Measurements from ENCODE around the gene NUP210.

Gene NUP210

DNA sequence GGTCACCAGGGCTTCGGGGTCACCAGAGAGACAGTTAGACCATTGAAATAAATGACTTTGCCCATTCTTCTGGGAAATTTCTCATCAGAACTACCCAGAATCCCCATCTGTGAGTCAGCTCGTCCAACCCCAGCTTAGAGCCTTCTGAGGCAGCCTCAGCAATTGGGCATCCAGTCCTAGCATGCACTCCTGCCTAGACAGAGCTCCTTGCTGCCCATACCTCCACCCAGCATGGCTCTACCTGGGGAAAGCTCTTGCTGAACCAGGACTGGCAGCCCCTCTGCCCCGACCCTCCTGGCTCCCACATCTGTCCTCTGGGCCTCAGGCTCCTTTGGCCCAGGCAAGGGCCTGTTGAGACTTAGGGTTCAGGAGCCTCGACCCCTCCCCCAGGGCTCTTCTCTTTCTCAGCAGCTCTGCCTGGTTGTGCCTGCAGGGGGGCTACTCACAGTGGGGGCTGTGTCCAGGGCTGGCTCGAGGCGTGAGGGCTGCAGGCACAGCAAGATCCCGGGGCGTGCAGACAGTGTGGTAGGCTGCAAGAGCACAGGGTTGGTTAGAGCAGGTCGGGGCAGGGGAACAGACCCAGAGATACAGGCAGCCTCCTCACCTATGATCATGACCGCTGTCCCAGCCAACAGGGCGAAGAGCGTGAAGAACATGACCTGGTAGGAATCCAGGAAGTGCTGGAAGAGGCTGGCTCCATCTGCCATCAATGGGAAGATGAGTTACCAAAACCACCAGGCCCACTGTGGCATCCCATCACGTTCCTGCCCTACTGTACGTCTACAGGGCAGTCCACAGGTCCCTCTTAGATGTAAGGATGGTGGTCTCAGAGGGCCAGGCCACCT, 101.3 kb downstream of the NUP210 start:
- DNase-seq: no peak

DNA sequence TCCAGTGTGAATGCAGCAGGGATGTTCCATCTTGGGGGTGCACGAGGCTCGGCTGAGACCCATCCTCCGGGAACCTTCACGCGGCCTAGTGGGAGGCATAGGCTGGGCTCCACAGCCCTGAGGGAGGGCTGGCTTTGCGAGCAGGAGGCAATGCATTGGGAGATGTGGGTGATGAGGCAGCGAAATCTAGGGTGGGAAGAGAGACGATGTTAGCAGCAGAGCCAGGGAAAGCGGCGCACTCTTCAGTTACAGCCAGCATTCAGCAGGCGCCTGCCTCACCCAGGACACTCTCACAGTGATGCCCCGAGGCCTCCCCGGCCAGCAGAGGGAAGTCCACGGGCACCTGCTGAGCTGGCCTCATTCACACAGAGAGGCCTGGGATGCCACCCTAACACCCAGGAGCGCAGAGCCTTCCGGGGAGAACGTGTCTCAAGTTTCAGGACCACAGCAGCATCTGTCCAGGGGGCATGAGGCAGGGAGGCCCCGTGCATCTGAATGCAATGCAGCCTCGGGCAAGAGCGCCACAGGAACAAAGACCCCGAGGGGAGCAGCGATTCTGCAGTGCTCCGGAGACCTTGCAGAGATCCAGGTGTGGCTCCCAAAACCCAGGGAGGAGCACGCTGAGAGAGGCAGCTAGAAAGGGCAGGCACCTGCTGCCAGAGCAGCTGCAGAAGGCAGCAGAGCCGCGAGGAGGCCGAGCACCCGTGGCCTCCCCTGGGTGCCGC, 102.4 kb downstream of the NUP210 start:
- DNase-seq: no peak

DNA sequence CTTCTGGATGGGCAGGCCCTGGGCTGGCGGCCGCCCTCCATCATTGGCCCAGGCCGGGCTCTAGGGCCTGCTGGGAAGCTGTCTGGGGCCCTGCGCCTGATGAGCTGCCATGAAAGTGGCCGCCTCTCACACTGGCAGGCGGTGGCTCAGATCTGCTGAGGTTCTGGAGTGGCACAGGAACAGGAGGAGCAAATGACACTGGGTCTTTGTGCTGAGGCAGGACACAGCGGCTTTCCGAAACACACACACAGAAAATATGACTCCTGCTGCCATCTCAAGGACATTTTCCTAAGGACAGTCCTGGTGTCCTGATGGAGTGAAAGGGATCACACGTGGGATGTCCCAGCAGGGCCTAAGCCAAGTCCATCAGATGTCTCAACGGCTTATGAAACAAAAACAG, 103.5 kb downstream of the NUP210 start:
- no peak for DNase-seq

DNA sequence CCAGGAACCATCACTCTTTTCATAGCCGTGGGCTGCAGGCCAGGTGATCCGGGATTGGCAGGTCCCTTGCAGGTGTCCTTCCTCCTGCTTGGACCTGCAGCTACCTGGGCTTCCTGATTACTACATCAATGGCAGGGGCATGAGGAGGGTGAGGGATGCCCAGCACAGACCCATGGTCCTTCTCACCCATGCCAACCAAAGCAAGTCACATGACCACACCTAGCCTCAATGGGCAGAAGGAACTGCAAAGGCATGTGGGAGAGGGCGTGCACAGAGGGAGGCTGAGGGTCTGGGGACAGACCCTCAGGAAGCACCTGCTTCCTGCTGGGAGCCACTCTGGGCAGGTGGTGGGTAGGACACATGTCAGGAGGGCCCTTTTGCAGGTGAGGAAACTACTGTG, 105.2 kb downstream of the NUP210 start:
- DNase-seq: no peak

DNA sequence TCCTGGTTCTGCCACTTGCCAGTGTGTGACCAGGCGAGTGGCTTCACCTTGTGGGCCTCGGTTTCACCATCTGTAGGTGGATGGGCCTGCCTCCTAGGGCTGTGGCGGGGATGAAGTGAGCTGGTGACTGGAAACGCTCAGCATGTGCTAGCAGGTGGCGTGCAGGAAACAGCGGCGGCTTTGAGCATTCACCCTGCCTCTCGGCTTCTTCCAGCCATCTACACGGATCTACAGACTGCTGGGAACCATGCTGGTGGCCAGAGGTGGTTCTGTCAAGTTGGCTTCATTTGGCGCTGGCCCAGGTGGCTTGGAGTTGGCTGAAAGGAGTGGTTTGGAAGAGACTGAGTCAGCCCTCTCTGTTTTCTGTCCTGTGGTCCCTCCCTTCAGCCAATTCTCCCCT, 106.3 kb downstream of the NUP210 start:
- DNase-seq: no peak

DNA sequence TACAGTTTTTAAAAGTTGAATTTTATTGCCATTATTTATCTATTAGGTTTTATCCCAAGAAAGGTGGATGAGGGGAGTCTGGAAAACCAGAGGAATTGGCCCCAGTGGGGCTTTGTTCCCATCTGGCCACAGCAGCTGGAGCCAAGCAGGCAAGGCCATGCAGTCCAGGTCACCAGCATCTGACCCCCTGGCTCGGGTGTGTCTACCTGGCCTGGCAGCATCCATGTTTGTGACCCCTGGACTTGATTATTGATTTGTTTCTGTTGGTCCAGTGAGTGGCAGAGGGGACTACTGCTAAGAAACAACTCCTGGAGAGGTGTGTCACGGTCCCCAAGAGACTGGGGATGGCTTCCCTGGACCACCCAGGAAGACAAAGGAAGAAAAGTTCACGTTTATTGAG, 111.1 kb downstream of the NUP210 start:
- DNase-seq: no peak

DNA sequence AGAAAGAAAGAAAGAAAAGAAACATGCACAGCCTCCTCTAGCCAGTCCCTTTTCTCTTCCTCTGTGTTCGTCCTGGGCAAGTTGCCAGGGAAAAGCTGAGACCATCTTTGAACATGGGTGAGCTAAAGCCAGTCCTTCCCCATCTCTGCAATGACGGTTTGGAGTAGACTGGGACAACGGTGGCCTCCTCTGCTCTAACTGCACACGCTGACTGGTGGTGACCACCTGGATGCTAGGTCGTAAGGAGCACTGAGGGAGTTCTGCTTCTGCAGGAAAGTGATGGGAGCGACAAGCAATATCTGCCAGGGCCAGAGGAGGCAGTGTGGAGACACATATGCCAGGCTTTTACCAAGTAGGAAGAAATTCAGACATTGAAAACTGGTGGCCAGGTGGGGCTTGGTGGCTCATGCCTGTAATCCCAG, 111.7 kb downstream of the NUP210 start:
- peak; percentile 18 for DNase-seq

DNA sequence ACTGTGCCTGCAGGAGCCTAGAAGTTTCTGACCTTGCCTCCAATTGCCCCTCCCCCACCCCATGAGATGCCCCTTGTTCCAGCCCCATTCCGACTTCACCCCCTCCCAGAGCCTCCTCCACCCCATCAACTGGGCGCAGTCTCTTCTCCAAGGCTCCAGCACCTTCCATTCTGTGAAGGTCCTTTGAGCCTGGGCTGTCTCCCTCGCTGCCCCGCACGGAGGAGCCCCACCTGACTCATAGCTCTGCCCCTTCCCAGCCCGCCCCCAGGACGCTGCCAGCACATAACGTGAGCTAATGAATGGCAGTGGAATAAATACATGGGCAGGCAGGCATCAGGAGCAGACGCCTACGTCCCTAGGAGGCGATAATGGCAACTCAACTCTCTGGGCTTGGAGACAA, 113.1 kb downstream of the NUP210 start:
- no peak for DNase-seq

DNA sequence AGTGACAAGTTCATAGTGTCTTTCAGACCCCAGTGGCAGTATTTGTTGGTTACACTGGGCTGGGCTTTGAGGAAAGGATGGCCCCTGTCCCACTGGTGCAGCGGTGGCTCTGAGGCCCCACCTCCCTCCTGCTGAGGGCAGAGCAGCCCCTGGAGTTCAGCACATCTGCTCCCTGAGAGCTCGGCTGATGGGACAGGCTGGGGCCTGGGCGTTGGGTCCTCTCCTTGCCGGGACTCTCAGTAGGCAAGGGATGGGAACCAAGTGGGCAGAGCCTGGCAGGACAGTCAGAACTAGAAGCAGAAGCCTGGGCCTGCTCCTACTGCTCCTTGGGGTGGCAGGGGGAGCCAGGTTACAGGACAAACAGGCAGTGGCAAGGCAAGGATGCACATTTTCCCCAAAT, 114.5 kb downstream of the NUP210 start:
- no peak for DNase-seq

DNA sequence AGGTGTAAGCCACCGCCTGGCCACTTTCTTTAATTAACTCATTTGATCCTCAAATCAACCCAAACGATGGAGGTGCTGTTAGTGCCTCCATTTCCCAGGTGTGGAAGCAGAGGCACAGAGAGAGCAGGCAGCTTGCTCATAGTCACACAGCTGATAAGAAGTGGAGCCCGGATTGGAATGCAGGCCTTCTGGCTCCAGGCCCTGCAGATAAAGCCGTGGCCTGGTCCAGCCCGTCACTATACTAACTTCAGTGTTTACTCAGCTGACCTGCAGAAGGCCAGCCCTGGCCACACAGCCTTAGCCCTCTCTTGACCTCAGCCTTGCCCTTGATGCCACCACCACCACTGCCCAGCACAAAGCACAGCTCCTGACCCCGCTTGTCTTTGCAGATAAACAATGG, 116.7 kb downstream of the NUP210 start:
- no peak for DNase-seq

DNA sequence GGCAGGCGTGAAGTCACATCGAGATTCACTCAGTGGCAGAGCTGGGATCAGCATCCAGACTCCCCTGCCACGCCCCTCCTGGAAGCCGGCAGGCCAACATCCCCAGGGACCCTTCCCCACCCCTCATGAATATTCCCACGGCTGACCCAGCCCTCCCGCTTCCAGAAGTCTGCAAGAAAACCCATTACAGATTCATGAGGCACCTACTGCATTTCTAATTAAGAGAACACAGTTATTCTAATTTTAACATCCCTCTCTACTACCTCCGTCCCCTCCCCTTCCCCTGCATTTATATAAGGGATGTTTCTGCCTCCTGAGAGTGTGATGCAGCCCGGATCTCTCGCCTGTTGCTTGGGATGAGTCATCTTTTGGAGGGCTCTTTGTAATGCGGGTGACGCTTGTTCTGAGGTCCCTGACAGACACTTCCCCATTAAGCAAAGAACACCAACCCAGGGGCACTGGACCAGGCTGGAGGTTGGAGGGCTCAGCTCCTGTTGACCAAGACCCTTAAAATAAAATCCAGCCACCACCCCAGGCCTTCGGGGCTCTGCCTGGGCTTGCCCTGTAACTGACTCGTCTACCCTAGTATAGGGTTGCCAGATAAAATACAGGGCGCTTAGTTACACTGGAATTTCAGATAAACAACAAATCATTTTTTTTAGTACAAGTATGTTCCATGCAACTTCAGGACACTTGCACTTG, 118.7 kb downstream of the NUP210 start:
- DNase-seq: no peak

DNA sequence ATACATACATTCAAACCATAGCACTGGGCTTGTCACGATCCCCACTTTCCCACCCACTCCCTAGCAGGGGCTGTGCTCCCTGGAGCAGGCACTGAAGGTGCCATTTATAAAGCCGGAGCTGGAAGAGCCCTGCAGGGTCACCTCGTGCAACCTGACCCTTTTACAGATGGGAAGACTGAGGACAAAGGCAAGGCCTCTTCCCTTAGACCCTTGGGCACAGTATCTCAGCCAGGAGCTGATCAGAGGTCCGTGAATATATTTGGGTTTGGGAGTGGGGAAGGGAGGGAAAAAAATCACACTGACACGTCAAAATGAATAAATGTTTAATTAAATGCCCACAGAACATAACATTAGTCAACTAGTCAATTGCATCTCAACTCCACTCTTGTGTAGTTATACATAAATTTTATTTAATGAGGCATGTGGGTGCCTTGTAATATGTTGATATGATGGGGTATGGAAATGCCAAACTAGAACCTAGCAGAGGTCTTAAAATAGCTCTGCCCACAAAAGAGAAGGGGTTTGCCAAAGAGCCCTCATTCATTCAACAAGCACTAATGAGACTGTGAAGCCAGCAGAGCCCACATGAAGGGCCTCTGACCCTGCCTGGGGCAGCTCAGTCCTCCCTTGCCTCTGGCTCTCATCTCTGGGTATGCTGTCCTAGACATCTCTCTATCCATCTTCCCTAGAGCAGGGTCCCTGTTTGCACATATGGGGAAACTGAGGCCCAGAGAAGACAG, 119.4 kb downstream of the NUP210 start:
- DNase-seq: no peak

DNA sequence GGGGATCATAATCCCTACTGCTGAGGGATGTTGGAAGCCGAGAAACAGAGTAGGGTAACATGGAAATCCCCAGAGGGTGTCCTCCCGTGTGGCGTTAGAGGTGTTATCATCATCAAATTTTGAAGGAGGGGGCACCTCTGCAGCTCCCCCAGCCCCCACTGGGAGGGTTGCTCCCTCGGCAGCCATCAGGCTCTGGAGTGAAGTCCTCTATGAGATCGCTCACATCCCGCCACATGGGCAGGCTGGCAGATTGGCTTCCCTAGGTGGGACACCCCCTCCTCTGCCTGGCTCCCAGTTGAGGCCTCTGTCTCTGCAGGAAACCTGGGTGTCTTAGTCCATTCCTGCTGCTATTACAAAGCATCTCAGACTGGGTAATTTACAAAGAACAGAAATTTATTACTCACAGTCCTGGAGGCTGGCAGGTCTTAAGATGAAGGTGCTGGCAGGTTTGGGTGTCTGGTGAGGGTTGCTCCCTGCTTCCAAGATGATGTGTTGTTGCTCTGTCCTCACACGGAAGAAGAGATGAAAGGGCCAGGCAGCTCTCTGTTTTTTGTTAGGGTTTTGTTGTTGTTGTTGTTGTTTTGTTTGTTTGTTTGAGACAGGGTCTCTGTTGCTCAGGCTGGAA, 120.5 kb downstream of the NUP210 start:
- DNase-seq: no peak

DNA sequence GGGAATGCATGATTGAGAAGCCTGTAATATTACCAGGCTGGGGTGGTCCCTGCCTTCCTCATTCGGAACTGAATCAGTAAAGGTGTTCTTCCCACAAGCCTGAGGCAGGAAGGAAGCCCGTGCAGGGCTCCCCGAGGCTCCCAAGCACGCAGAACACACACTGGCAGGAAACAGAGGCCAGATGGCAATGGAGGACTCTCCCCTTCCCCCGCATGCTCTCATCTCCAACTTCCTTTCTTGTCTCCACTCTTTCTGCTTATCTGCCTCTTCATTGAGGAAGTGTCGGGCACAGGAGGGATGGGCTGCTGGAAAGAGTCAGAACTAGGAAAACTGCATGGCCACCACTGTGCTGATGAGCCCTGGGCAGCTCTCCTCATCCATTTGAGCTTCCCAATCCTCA, 123.5 kb downstream of the NUP210 start:
- no peak for DNase-seq

DNA sequence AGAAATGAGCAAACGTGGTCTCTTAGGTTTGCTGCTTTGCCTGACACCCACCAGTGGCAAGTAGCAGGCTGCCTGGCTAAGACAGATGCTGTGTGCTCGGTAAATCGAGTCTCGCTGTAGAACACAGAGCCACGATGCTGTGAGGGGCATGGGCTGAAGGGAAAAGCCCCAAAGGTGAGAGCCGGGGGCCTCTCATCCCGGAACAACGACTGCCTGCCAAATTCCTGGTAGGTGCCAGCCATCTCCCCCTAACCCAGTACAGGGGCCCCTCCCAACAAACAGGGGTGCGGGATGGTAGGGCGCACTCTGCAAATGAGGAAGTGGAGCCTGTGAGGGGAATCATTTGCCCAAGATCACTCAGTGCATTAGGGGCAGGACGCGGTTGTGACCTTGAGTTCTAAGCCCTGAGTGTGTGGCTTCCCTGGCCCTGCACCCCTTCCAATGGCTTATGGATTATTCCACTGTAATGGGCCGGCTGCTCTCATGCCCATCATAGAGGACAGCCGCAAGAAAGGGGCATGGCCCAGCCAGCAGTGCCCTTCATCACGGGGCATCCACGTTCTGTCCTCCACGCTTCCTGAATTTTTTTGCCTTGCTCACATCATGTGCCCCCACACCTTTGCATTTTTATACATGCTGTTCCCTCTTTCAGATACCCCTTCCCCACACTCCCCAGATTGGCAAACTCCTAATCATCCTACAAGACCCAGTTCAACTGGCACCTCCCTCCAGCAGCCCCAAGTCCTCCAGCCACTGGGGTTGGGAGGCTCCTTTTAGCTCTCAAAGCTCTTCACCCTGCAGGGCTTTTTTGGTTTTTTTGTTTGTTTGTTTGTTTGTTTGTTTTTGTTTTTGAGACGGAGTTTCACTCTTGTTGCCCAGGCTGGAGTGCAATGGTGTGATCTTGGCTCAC, 125.4 kb downstream of the NUP210 start:
- no peak for DNase-seq

DNA sequence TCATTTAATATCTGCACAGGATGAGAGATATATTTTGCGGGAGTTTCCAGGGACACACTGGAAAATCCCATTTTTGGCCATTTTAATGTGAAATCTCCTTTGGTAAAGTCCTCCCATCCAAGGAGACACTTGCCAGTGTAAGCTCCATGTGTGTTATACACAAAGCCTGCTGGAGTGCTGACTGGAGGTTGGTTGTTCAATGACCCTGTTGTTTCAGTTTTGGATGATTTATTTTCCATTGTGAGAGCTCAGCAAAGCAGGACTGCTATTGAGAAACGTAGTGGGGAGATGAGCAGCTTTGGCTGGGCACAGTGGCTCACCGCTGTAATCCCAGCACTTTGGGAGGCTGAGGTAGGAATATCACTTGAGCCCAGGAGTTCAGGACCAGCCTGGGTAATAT, 127.7 kb downstream of the NUP210 start:
- no peak for DNase-seq

DNA sequence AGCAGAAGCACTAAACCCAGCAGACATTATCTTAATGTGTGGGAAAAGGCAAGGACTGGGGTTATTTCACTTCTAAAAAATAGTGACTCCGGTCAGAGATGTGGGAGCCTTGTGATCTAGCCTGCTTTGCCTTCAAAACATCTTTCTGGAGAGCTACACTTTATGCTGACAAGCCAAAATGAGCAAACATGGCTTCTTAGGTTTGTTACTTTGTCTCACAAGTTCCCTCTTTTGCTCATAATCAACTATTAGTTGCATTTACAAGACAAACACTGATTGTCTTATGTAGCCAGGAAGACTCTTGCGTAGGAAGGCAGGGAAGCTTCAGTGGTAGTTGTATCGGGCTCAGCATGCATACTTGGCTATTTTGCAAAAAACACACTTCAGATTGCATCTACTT, 129.2 kb downstream of the NUP210 start:
- no peak for DNase-seq

DNA sequence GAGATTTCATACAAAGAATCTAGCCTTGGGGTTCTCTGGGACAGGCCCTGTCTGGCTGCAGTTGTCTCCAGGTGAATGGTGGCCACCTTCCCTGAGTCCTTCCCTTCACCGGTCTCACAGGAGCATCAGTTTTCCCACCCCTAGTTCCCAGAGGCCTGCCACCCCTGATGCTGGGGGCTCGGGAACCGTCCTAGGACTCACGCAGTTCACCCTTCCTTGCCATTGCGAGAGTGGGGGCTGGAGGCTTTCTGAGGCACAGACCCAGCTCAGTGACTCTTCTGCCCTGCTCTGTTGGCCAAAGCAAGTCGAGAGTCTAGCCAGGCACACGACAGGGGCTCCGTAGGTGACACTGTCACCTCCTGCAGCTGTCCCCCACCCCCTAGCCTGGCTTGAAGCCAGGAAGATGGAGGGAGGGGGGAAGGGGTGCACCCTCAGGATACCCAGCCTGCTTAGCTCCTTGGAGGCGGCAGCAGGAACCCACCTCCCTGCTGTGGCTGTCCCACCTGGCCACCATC, 130.3 kb downstream of the NUP210 start:
- DNase-seq: no peak

DNA sequence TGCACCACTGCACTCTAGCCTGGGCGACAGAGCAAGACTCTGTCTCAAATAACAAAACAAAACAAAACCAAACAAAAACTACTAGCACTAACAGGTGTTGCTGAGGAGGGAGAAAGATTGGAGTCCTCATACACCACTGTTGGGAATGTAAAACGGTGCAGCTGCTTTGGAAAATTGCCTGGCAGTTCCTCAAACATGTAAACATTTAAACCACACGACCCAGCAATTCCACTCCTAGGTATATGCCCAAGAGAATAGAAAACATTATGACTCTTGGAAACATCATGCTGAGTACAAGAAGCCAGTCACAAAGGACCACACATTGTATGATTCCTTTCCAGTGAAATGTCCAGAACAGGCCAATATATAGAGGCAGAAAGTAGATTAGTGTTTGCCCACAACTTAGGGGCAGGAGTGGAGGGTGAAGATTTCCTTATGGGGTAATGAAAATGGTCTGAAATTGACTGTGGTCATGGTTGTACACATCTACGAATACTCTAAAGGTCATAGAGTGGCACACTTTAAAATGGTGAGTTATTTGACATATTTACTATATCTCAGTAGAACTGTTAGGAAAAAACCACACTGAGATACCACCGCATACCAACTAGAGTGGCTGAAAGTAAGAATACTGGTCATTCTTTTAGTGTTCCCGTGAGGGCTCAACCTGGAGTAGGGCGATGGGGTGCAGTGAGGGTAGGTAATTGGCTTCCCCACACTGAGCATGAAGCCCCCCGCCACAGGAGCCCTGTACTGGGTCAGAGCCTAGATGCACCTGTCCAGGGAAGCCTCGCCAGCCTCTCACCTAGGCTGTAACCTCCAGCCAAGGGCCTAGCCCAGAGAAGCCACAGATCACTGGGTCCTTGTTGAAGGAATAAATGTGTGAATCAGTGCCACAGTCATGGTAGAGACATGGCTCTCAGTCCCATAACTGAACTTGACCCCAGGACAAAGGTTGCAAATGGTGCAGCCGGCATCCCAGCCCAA, 131.1 kb downstream of the NUP210 start:
- DNase-seq: no peak

DNA sequence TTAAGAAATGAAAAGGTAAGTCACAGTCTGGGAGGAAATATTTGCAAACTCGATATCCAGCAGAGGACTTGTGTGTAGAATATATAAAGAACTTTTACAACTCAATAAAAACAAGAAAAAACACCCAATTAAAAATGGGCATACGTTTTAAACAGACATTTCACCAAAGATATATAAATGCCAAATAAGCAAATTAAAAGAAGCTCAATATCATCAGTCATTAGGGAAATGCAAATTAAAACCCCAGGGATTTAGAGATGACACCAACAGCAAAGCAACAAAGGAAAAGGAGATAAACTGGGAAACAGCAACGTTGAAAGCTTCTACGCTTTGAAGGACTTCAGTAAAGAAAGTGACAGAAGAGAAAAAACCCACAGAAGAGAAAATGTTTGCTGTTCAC, 132.3 kb downstream of the NUP210 start:
- DNase-seq: no peak
